H1 (cell line): Measurements from ENCODE around the gene SMYD3. TPM values are rescaled to one million over a fixed set of nuclear protein-coding genes. Genes with fewer than 3 reads are reported as not detected.

ENCODE experiments used
- CTCF ChIA-PET: fragments of 300-600 bp; sonication (Branson Sonifier 250); formaldehyde crosslinking; loops from one replicate; lab custom pipeline; 2021; ENCODE audit not compliant: partially characterized antibody; lab: Charles Lee
- POLR2A ChIA-PET: fragments of 300-600 bp; sonication (Branson Sonifier 250); formaldehyde crosslinking; loops from one replicate; lab custom pipeline; 2021; ENCODE audit warnings: inconsistent platforms; ENCODE audit not compliant: partially characterized antibody; lab: Charles Lee
- DNase-seq, 2 experiments: peaks; one replicate each; pipeline versions ENCODE4 v3.0.0 to v3.0.0-alpha.2; 2010 to 2022; ENCODE audit warnings: low spot score in 2 of 2, low read depth in 1 of 2, mixed read lengths in 1 of 2
- FAIRE-seq: peaks from 2 replicates; lab custom pipeline; 2011; peaks lifted over from hg19 to GRCh38; lab: Jason Lieb, UNC
- H2AFZ ChIP-seq: 2 replicates; pipeline ENCODE4 v1.8.1; 2012; ENCODE audit warnings: low read length, inconsistent platforms
- H2AK5ac ChIP-seq: 2 replicates; pipeline ENCODE4 v1.6.1; 2013; ENCODE audit warnings: low read depth, low read length
- H2BK120ac ChIP-seq: replicated peaks from 2 replicates; pipeline ENCODE3; 2013; ENCODE audit warnings: low read depth, low read length, inconsistent platforms
- H2BK12ac ChIP-seq: 2 replicates; pipeline ENCODE4 v1.6.1; 2013; ENCODE audit warnings: low read depth, low read length
- H2BK15ac ChIP-seq: 2 replicates; pipeline ENCODE4 v1.6.1; 2013; ENCODE audit warnings: low read length
- H2BK20ac ChIP-seq: 2 replicates; pipeline ENCODE4 v1.6.1; 2013; ENCODE audit warnings: low read length
- H2BK5ac ChIP-seq: 2 replicates; pipeline ENCODE4 v1.6.1; 2013; ENCODE audit warnings: low read depth, low read length
- H3K14ac ChIP-seq: 2 replicates; pipeline ENCODE4 v1.6.1; 2013; ENCODE audit warnings: inconsistent platforms; ENCODE audit not compliant: insufficient read length
- H3K18ac ChIP-seq: 2 replicates; pipeline ENCODE4 v1.6.1; 2013; ENCODE audit warnings: low read length; ENCODE audit errors: extremely low read depth
- H3K23ac ChIP-seq: 2 replicates; pipeline ENCODE4 v1.6.1; 2013; ENCODE audit warnings: inconsistent platforms; ENCODE audit not compliant: insufficient read length
- H3K23me2 ChIP-seq: 2 replicates; pipeline ENCODE4 v1.6.1; 2013; ENCODE audit warnings: low read depth, low read length
- H3K27ac ChIP-seq: 2 replicates; pipeline ENCODE4 v1.6.1; 2011; ENCODE audit warnings: low read depth, low read length, inconsistent platforms
- H3K27me3 ChIP-seq, 4 experiments: replicated peaks in 1 of 4; 1 replicate in 1 of 4; 2 replicates in 3 of 4; pipeline versions ENCODE4 v1.6.1 to v1.8.1; 2011 to 2013; ENCODE audit warnings: low read length in 3 of 4, mild to moderate bottlenecking in 3 of 4, inconsistent platforms in 2 of 4, mixed read lengths in 2 of 4, moderate library complexity in 1 of 4; ENCODE audit not compliant: control insufficient read depth in 3 of 4, insufficient read depth in 3 of 4; ENCODE audit errors: extremely low read depth in 1 of 4
- H3K36me3 ChIP-seq, 4 experiments: 2 replicates each; pipeline versions ENCODE4 v1.6.1 to v1.8.1; 2011 to 2013; ENCODE audit warnings: mild to moderate bottlenecking in 4 of 4, low read length in 3 of 4, moderate library complexity in 2 of 4, control low read depth in 1 of 4, inconsistent platforms in 1 of 4; ENCODE audit not compliant: insufficient read depth in 4 of 4, control insufficient read depth in 2 of 4
- H3K4ac ChIP-seq: replicated peaks from 2 replicates; pipeline ENCODE3; 2013; ENCODE audit warnings: low read length, low read depth, mixed read lengths, inconsistent platforms; ENCODE audit not compliant: insufficient read length
- H3K4me1 ChIP-seq, 4 experiments: replicated peaks in 1 of 4; 1 replicate in 1 of 4; 2 replicates in 3 of 4; pipeline versions ENCODE4 v1.6.1 to v1.8.1; 2011 to 2013; ENCODE audit warnings: low read length in 3 of 4, inconsistent platforms in 2 of 4, mixed read lengths in 1 of 4; ENCODE audit not compliant: insufficient read depth in 4 of 4, control insufficient read depth in 3 of 4
- H3K4me2 ChIP-seq, 2 experiments: 2 replicates each; pipeline versions ENCODE4 v1.6.1 to v1.8.1; 2011 to 2013; ENCODE audit warnings: low read depth in 2 of 2, low read length in 2 of 2, control low read depth in 1 of 2, inconsistent platforms in 1 of 2, mild to moderate bottlenecking in 1 of 2; ENCODE audit not compliant: insufficient read depth in 1 of 2
- H3K4me3 ChIP-seq, 4 experiments: fragments of 200-600, 300-600 bp in 1 of 4; sonication (generic), shearing (Covaris generic), sonication (Bioruptor Twin) in 1 of 4; 2 replicates each; pipeline versions ENCODE4 v1.5.1 to v1.8.1; 2011 to 2016; ENCODE audit warnings: low read length in 4 of 4, low read depth in 3 of 4, control low read depth in 2 of 4, inconsistent platforms in 2 of 4, mild to moderate bottlenecking in 2 of 4, mixed read lengths in 1 of 4, moderate library complexity in 1 of 4; ENCODE audit not compliant: insufficient read depth in 2 of 4; ENCODE audit errors: extremely low read depth in 1 of 4
- H3K56ac ChIP-seq: replicated peaks from 2 replicates; pipeline ENCODE3; 2013; ENCODE audit warnings: low read depth, mild to moderate bottlenecking, mixed read lengths, low read length, inconsistent platforms; ENCODE audit not compliant: insufficient read length
- H3K79me1 ChIP-seq: 2 replicates; pipeline ENCODE4 v1.6.1; 2013; ENCODE audit warnings: low read depth, low read length, control low read depth
- H3K79me2 ChIP-seq, 2 experiments: 2 replicates each; pipeline versions ENCODE4 v1.6.1 to v1.8.1; 2012 to 2013; ENCODE audit warnings: low read length in 2 of 2, mild to moderate bottlenecking in 2 of 2, inconsistent platforms in 1 of 2; ENCODE audit not compliant: insufficient read depth in 2 of 2, control insufficient read depth in 1 of 2
- H3K9ac ChIP-seq, 4 experiments: replicated peaks in 1 of 4; 1 replicate in 1 of 4; 2 replicates in 3 of 4; pipeline versions ENCODE4 v1.6.1 to v1.8.1; 2011 to 2013; ENCODE audit warnings: low read depth in 3 of 4, low read length in 3 of 4, control low read depth in 2 of 4, mild to moderate bottlenecking in 2 of 4, moderate library complexity in 2 of 4, inconsistent platforms in 1 of 4; ENCODE audit errors: extremely low read depth in 1 of 4
- H3K9me3 ChIP-seq, 2 experiments: 2 replicates each; pipeline versions ENCODE4 v1.6.1 to v1.8.1; 2012 to 2013; ENCODE audit warnings: mild to moderate bottlenecking in 2 of 2, moderate library complexity in 2 of 2, control low read depth in 1 of 2, inconsistent platforms in 1 of 2, low read depth in 1 of 2, low read length in 1 of 2, mixed read lengths in 1 of 2; ENCODE audit not compliant: insufficient read depth in 2 of 2
- H4K20me1 ChIP-seq, 2 experiments: replicated peaks in 1 of 2; 2 replicates each; pipeline versions ENCODE3 to v1.8.1; 2011 to 2013; ENCODE audit warnings: inconsistent platforms in 2 of 2, low read length in 2 of 2, mild to moderate bottlenecking in 1 of 2; ENCODE audit not compliant: insufficient read depth in 2 of 2, control insufficient read depth in 1 of 2
- H4K5ac ChIP-seq: 2 replicates; pipeline ENCODE4 v1.6.1; 2013; ENCODE audit warnings: low read length, low read depth, mixed read lengths, inconsistent platforms; ENCODE audit not compliant: insufficient read length
- H4K8ac ChIP-seq: 2 replicates; pipeline ENCODE4 v1.8.0; 2013; ENCODE audit warnings: mild to moderate bottlenecking, moderate library complexity, low read length, inconsistent platforms; ENCODE audit not compliant: insufficient read depth; ENCODE audit errors: extremely low read depth
- H4K91ac ChIP-seq: replicated peaks from 2 replicates; pipeline ENCODE3; 2013; ENCODE audit warnings: low read length, mixed read lengths, inconsistent platforms; ENCODE audit not compliant: insufficient read length
- BCL11A ChIP-seq, 2 experiments: IDR thresholded peaks; one replicate each; pipeline ENCODE4 v1.6.1; 2011; ENCODE audit warnings: low read depth in 2 of 2, low read length in 2 of 2, mild to moderate bottlenecking in 2 of 2
- CEBPB ChIP-seq: IDR thresholded peaks from 2 replicates; pipeline ENCODE4 v1.6.1; 2012; ENCODE audit warnings: low read depth, low read length
- CHD2 ChIP-seq: IDR thresholded peaks from 2 replicates; pipeline ENCODE4 v1.6.1; 2012; ENCODE audit warnings: low read length, improper control_type of control experiment
- FOSL1 ChIP-seq: IDR thresholded peaks from 2 replicates; pipeline ENCODE4 v1.6.1; 2011; ENCODE audit warnings: mild to moderate bottlenecking, low read depth, low read length, moderate library complexity; ENCODE audit not compliant: insufficient read depth
- GABPA ChIP-seq: IDR thresholded peaks from 2 replicates; pipeline ENCODE4 v1.6.1; 2011; ENCODE audit warnings: mild to moderate bottlenecking, low read length, moderate library complexity, borderline replicate concordance; ENCODE audit not compliant: insufficient read depth
- KDM1A ChIP-seq: fragments of 200-600, 300-600 bp; sonication (generic); IDR thresholded peaks from 2 replicates; pipeline ENCODE4 v1.7.1; 2016; ENCODE audit warnings: mild to moderate bottlenecking, low read length, borderline replicate concordance
- MAFK ChIP-seq: IDR thresholded peaks from 2 replicates; pipeline ENCODE4 v1.6.1; 2012; ENCODE audit warnings: low read depth, mild to moderate bottlenecking, improper control_type of control experiment, low read length
- PHF8 ChIP-seq: fragments of 200-600 bp; sonication (generic); conservative IDR thresholded peaks from 2 replicates; pipeline ENCODE4 v1.7.1; 2012; ENCODE audit warnings: low read depth, mild to moderate bottlenecking, inconsistent platforms, low read length, moderate library complexity
- SP4 ChIP-seq: IDR thresholded peaks from 2 replicates; pipeline ENCODE4 v1.6.1; 2012; ENCODE audit warnings: low read length, inconsistent platforms
- SRF ChIP-seq: IDR thresholded peaks from 2 replicates; pipeline ENCODE4 v1.6.1; 2011; ENCODE audit warnings: mild to moderate bottlenecking, low read depth, low read length, moderate library complexity
- TAF1 ChIP-seq: IDR thresholded peaks from 2 replicates; pipeline ENCODE4 v1.6.1; 2011; ENCODE audit warnings: mild to moderate bottlenecking, low read depth, low read length
- WGBS, 2 experiments: shearing (Covaris generic) in 1 of 2; methylation state at CpG; one replicate each; pipeline versions ENCODE4 v1.1.6 to v1.1.7; 2013 to 2015; ENCODE audit warnings: low lambda C conversion rate in 2 of 2, mixed read lengths in 2 of 2, inconsistent platforms in 1 of 2, low coverage in 1 of 2, missing lambda C conversion rate in 1 of 2; ENCODE audit not compliant: insufficient replicate concordance in 2 of 2, insufficient coverage in 1 of 2, insufficient read length in 1 of 2; ENCODE audit errors: extremely low coverage in 1 of 2, missing lambda C conversion rate in 1 of 2; 5-methylcytosine and 5-hydroxymethylcytosine counted together
- polyA plus RNA-seq, 7 experiments: library from polyadenylated mRNA; depleted of rRNA in 3 of 7; stranded (reverse) in 5 of 7; unstranded in 2 of 7; fragments of >200 nt in 5 of 7; fragments of 200-250 nt in 2 of 7; gene quantifications; 1 replicate in 5 of 7; 2 replicates in 1 of 7; 4 replicates in 1 of 7; pipeline versions ENCODE4 v1.2.1 to v1.2.3, GENCODE V29; 2011 to 2013; ENCODE audit warnings: missing spikeins in 2 of 7, mixed read lengths in 2 of 7
- total RNA-seq: library from RNA; stranded (reverse); fragmentation: NEBNext Ultra II Directional; extraction: Animal tissue kit (Norgen Biotek cat#: 25700); gene quantifications from 2 replicates; pipeline ENCODE4 v1.2.1, GENCODE V29; 2021
- TF ChIP-seq, protein P1 (sequence below), 3 experiments: IDR thresholded peaks; 1 replicate in 2 of 3; 2 replicates in 1 of 3; pipeline versions ENCODE4 v1.5.1 to v1.6.1; 2011; ENCODE audit warnings: low read length in 3 of 3, mild to moderate bottlenecking in 3 of 3, inconsistent platforms in 2 of 3, low read depth in 1 of 3, moderate library complexity in 1 of 3; ENCODE audit not compliant: insufficient read depth in 1 of 3; ENCODE audit errors: control extremely low read depth in 1 of 3

SMYD3 gene
- total and polyA plus RNA-seq, 2 of the 8 experiments (the other 6 are each of a cell fraction or from before 2014, with no cell fraction given) = 17.3 to 25.4 TPM

DNA sequence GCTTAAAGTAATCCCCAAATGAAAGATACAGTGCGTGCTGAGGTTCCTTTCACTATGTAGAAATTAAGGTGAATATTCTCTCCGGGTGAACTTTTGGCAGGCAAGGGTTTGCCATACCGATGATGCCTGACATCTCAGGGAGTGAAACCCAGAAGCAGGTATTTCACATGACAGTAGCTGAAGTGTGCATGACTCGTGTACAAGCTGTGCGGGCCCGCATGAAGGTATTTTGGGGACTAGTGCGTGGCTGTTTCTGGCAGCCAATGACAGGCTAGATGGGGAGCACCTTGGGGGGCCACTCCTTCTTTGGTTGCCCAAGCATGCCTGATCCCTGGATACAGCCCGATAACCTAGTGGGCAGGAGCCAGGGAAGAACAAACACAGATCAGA lies 569.0 kb downstream of the SMYD3 start:
- Histone ChIP-seq H3K27me3 (no peaks in the 10 kb centered on the region), H2BK20ac (no peak overlapping the region), H2BK12ac (no peak overlapping the region), H3K36me3 (no peaks in the 10 kb centered on the region), H3K4me1 (peaks cover 0 to 11% (median 7%) of the 10 kb centered on the region in 4 experiments; a peak in 4 of 7 replicates), H3K4me2 (no peak overlapping the region), H3K4ac (no peak overlapping the region), H3K23me2 (no peaks in the 10 kb centered on the region), H3K9ac (no peak overlapping the region), H2BK120ac (no peak overlapping the region), H3K27ac (no peak overlapping the region), H3K56ac (no peak overlapping the region), H3K18ac (no peak overlapping the region; the same call in 1 of the 2 replicates), H4K8ac (no peak overlapping the region), H2BK15ac (no peak overlapping the region), H4K20me1 (no peaks in the 10 kb centered on the region), H3K14ac (no peak overlapping the region), H2AK5ac (no peak overlapping the region), H2BK5ac (no peak overlapping the region), H3K79me1 (no peaks in the 10 kb centered on the region), H3K4me3 (no peak overlapping the region), H4K5ac (no peak overlapping the region), H3K79me2 (no peaks in the 10 kb centered on the region), H2AFZ (no peak overlapping the region), H3K23ac (no peak overlapping the region), H3K9me3 (no peaks in the 10 kb centered on the region), H4K91ac (no peak overlapping the region)
- FAIRE-seq (no peak), DNase-seq (no peak)
- CTCF ChIA-PET = interaction anchor here (0.9 kb wide), 1 partner anchor 74 kb away, joined by 3 read pairs; no protein-coding TSS in a partner anchor
- 94% methylated on average over 8 of the region's 8 CpGs; no CpG with 5 or more reads in 1 of the 2 experiments for WGBS, 2 experiments
- POLR2A ChIA-PET = no interaction called here
- TF ChIP-seq CHD2 (no peak), SRF (no peak), PHF8 (no peak), TAF1 (no peak), BCL11A (IDR thresholded peaks at IDR 0.05; ENCODE audit: low read depth in 2 of 2, low read length in 2 of 2) (no peak), MAFK (no peak), KDM1A (no peak), GABPA (no peak), CEBPB (no peak), FOSL1 (no peak), SP4 (no peak)
- TF ChIP-seq, protein P1, sequence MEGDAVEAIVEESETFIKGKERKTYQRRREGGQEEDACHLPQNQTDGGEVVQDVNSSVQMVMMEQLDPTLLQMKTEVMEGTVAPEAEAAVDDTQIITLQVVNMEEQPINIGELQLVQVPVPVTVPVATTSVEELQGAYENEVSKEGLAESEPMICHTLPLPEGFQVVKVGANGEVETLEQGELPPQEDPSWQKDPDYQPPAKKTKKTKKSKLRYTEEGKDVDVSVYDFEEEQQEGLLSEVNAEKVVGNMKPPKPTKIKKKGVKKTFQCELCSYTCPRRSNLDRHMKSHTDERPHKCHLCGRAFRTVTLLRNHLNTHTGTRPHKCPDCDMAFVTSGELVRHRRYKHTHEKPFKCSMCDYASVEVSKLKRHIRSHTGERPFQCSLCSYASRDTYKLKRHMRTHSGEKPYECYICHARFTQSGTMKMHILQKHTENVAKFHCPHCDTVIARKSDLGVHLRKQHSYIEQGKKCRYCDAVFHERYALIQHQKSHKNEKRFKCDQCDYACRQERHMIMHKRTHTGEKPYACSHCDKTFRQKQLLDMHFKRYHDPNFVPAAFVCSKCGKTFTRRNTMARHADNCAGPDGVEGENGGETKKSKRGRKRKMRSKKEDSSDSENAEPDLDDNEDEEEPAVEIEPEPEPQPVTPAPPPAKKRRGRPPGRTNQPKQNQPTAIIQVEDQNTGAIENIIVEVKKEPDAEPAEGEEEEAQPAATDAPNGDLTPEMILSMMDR (IDR thresholded peaks at IDR 0.05; ENCODE audit: control extremely low read depth in 1 of 3, insufficient read depth in 1 of 3, low read depth in 1 of 3, low read length in 3 of 3) = no peak
